NCI-H1930 (cell line): ENCODE results near the gene INPP4B.
"Not testable (repeated sequence)": the region's sequence is repeated elsewhere in the genome, so short reads cannot be mapped to it uniquely, and the experiment has no call there.

ENCODE experiments used
- DNase-seq, 2 experiments: peaks; one replicate each; lab custom pipeline; 2025; lab: John Stamatoyannopoulos, UW

Gene INPP4B

GRCh38 chr4:142540483-142540804 lies 305.7 kb downstream of the INPP4B start:
- DNase-seq, result no peak

- DNase-seq, result no peak
These were observed 306.2 kb downstream of the INPP4B start for GRCh38 chr4:142539796-142540482.

- DNase-seq, result peak in 1 of 2 experiments; percentile 49
These were observed 311.1 kb downstream of the INPP4B start for GRCh38 chr4:142535009-142535408.

GRCh38 chr4:142532054-142532453 lies 314.0 kb downstream of the INPP4B start:
- no peak for DNase-seq

GRCh38 chr4:142530728-142531127 lies 315.4 kb downstream of the INPP4B start:
- no peak for DNase-seq

GRCh38 chr4:142528433-142528832 lies 317.7 kb downstream of the INPP4B start:
- DNase-seq, result no peak

GRCh38 chr4:142523111-142523510 lies 323.0 kb downstream of the INPP4B start:
- no peak for DNase-seq

GRCh38 chr4:142519342-142519741 lies 326.8 kb downstream of the INPP4B start:
- no peak for DNase-seq

GRCh38 chr4:142516686-142517526 lies 329.2 kb downstream of the INPP4B start:
- DNase-seq, result no peak

GRCh38 chr4:142512161-142512560 lies 333.9 kb downstream of the INPP4B start:
- no peak for DNase-seq

- DNase-seq, result no peak
These were observed 336.2 kb downstream of the INPP4B start for GRCh38 chr4:142509881-142510280.

GRCh38 chr4:142509381-142509780 lies 336.7 kb downstream of the INPP4B start:
- DNase-seq, result not testable (repeated sequence)

- DNase-seq, result no peak
These were observed 345.1 kb downstream of the INPP4B start for GRCh38 chr4:142500966-142501365.

GRCh38 chr4:142497606-142498005 lies 348.5 kb downstream of the INPP4B start:
- DNase-seq, result no peak

- DNase-seq, result no peak
These were observed 352.6 kb downstream of the INPP4B start for GRCh38 chr4:142493255-142494110.

- no peak for DNase-seq
These were observed 360.6 kb downstream of the INPP4B start for GRCh38 chr4:142485452-142485851.

- DNase-seq, result no peak
These were observed 365.9 kb downstream of the INPP4B start for GRCh38 chr4:142480244-142480643.

GRCh38 chr4:142475663-142476062 lies 370.4 kb downstream of the INPP4B start:
- DNase-seq, result no peak

GRCh38 chr4:142474398-142475087 lies 371.6 kb downstream of the INPP4B start:
- DNase-seq, result no peak

GRCh38 chr4:142473960-142474338 lies 372.2 kb downstream of the INPP4B start:
- no peak for DNase-seq

- no peak for DNase-seq
These were observed 372.7 kb downstream of the INPP4B start for GRCh38 chr4:142473218-142473959.
